Trophoblast cell (in vitro differentiated cells and primary cell): ENCODE data around the gene ABI1.
A peak's percentile ranks its signal among the peaks of the same experiment; 100 is the strongest.

Experiments used
- DNase-seq, 2 donors: peaks; one replicate each; pipeline ENCODE4 v3.0.0-alpha.2; 2016
- H2AFZ ChIP-seq: 2 replicates; pipeline ENCODE4 v1.6.1; 2013; ENCODE audit warnings: low read length, moderate library complexity, mild to moderate bottlenecking; ENCODE audit not compliant: insufficient read depth, poor library complexity
- H2AK5ac ChIP-seq: 2 replicates; pipeline ENCODE4 v1.6.1; 2013; ENCODE audit warnings: mild to moderate bottlenecking, low read length
- H2BK120ac ChIP-seq: 2 replicates; pipeline ENCODE4 v1.6.1; 2013; ENCODE audit warnings: low read length, mild to moderate bottlenecking, moderate library complexity; ENCODE audit not compliant: insufficient read depth, poor library complexity
- H2BK12ac ChIP-seq: 2 replicates; pipeline ENCODE4 v1.6.1; 2013; ENCODE audit warnings: mild to moderate bottlenecking, low read length, moderate library complexity
- H2BK5ac ChIP-seq: 2 replicates; pipeline ENCODE4 v1.6.1; 2013; ENCODE audit warnings: low read length, low read depth, moderate library complexity, mild to moderate bottlenecking; ENCODE audit not compliant: poor library complexity
- H3K14ac ChIP-seq: 2 replicates; pipeline ENCODE4 v1.6.1; 2013; ENCODE audit warnings: mild to moderate bottlenecking, low read length
- H3K18ac ChIP-seq: 2 replicates; pipeline ENCODE4 v1.6.1; 2013; ENCODE audit warnings: mild to moderate bottlenecking, low read length
- H3K23ac ChIP-seq: 2 replicates; pipeline ENCODE4 v1.6.1; 2013; ENCODE audit warnings: low read length
- H3K27ac ChIP-seq: 2 replicates; pipeline ENCODE4 v1.5.1; 2013; ENCODE audit warnings: low read depth, mild to moderate bottlenecking, inconsistent platforms, low read length, moderate library complexity
- H3K27me3 ChIP-seq: 2 replicates; pipeline ENCODE4 v1.6.1; 2013; ENCODE audit warnings: inconsistent platforms, mild to moderate bottlenecking, low read length, moderate library complexity; ENCODE audit not compliant: insufficient read depth
- H3K36me3 ChIP-seq, 2 experiments: 1 replicate in 1 of 2; 2 replicates in 1 of 2; pipeline ENCODE4 v1.6.1; 2013; ENCODE audit warnings: low read length in 2 of 2, mild to moderate bottlenecking in 2 of 2, moderate library complexity in 1 of 2; ENCODE audit not compliant: insufficient read depth in 2 of 2, control insufficient read depth in 1 of 2
- H3K4ac ChIP-seq: 2 replicates; pipeline ENCODE4 v1.6.1; 2013; ENCODE audit warnings: low read depth, mild to moderate bottlenecking, low read length, moderate library complexity
- H3K4me1 ChIP-seq, 2 experiments: 1 replicate in 1 of 2; 2 replicates in 1 of 2; pipeline ENCODE4 v1.6.1; 2013; ENCODE audit warnings: low read length in 2 of 2, mild to moderate bottlenecking in 2 of 2, moderate library complexity in 1 of 2; ENCODE audit not compliant: insufficient read depth in 2 of 2, control insufficient read depth in 1 of 2
- H3K4me2 ChIP-seq: 2 replicates; pipeline ENCODE4 v1.6.1; 2013; ENCODE audit warnings: inconsistent platforms, mild to moderate bottlenecking, low read length, moderate library complexity
- H3K4me3 ChIP-seq: 2 replicates; pipeline ENCODE4 v1.5.1; 2013; ENCODE audit warnings: mild to moderate bottlenecking, low read depth, low read length, inconsistent platforms
- H3K79me1 ChIP-seq: one replicate; pipeline ENCODE4 v1.6.1; 2013; ENCODE audit warnings: low read length
- H3K79me2 ChIP-seq: 2 replicates; pipeline ENCODE4 v1.6.1; 2013; ENCODE audit warnings: low read length, mild to moderate bottlenecking; ENCODE audit not compliant: control insufficient read depth, insufficient read depth, poor library complexity
- H3K9ac ChIP-seq: 2 replicates; pipeline ENCODE4 v1.6.1; 2013; ENCODE audit warnings: mild to moderate bottlenecking, low read length
- H3K9me3 ChIP-seq: 2 replicates; pipeline ENCODE4 v1.6.1; 2013; ENCODE audit warnings: low read depth, mild to moderate bottlenecking, control low read depth, inconsistent platforms, low read length; ENCODE audit not compliant: insufficient read depth
- H4K12ac ChIP-seq: 2 replicates; pipeline ENCODE4 v1.6.1; 2013; ENCODE audit warnings: low read depth, mild to moderate bottlenecking, low read length, moderate library complexity
- H4K8ac ChIP-seq: 2 replicates; pipeline ENCODE4 v1.6.1; 2013; ENCODE audit warnings: low read depth, mild to moderate bottlenecking, low read length, moderate library complexity
- H4K91ac ChIP-seq: one replicate; pipeline ENCODE4 v1.6.1; 2013; ENCODE audit warnings: low read depth, mild to moderate bottlenecking, low read length, moderate library complexity
- WGBS: extraction: QIAGEN DNeasy Blood & Tissue Kit; methylation state at CpG from one replicate; pipeline ENCODE4 v1.1.7; 2013; ENCODE audit warnings: missing lambda C conversion rate; ENCODE audit not compliant: insufficient read length, insufficient coverage; ENCODE audit errors: extremely low coverage; 5-methylcytosine and 5-hydroxymethylcytosine counted together

The ABI1 gene

DNA sequence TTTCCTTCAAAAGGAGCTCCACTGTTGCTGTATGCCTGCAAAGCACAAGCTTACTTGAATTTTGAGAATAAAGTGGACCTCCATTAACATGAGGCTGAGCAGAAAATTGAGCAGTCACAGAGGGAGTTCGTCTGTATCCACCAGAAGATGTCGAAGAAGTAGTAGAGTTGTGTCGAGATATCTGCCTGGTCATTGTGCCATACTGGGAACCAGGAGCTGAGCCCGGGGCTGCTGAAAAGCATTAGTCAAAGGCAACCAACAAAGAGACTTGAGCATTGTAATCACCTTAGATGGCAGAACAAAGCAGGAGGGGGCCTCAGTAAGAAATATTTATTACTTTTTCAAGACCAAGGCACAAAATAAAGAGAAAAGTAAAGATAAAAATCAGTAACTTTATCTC lies 101.8 kb downstream of the ABI1 start:
- DNase-seq: no peak
- no peaks in the 10 kb centered on the region for H3K4me1 ChIP-seq
- no peak overlapping the region for H2BK5ac ChIP-seq
- H3K9me3 ChIP-seq: no peaks in the 10 kb centered on the region
- no peaks in the 10 kb centered on the region for H3K27me3 ChIP-seq
- no peak overlapping the region for H2AK5ac ChIP-seq
- peaks cover 2% of the 10 kb centered on the region for H3K79me1 ChIP-seq
- no peak overlapping the region for H3K4ac ChIP-seq
- no peak overlapping the region for H2BK12ac ChIP-seq
- no peak overlapping the region for H2AFZ ChIP-seq
- no peak overlapping the region for H4K91ac ChIP-seq
- H3K23ac ChIP-seq: no peak overlapping the region
- no peak overlapping the region for H2BK120ac ChIP-seq
- H3K9ac ChIP-seq: no peak overlapping the region
- no CpG with 5 or more reads among the region's 4 CpGs for WGBS
- H3K27ac ChIP-seq: no peak overlapping the region
- H3K18ac ChIP-seq: no peak overlapping the region
- H4K8ac ChIP-seq: no peak overlapping the region
- no peak overlapping the region for H3K4me2 ChIP-seq
- peak overlapping the region; percentile 54 for H4K12ac ChIP-seq
- no peak overlapping the region for H3K4me3 ChIP-seq
- no peaks in the 10 kb centered on the region for H3K79me2 ChIP-seq
- H3K36me3 ChIP-seq: peaks cover 2 to 5% of the 10 kb centered on the region in 2 experiments
- H3K14ac ChIP-seq: no peak overlapping the region

DNA sequence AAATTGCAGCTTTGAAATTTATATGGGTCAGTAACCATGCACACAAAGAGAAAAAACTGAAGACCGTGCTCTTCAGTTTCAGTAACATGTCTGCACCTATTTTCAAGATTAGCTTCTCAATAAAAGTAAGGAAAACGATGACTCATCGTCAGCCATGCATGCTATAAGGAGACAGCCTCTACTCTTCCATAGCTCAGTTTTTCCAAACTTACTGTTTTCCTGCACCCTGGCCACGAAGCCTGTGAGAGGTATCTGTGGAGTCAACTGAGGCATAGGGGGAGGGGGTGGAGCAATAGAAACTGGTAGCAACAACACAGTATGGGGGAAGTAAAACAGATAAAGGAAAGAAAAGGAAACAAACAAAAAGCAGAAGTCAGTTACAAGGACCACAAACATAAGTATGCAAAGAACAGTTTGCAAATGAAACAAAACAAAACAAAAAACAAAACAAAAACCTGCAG lies 105.3 kb downstream of the ABI1 start:
- H2BK5ac ChIP-seq: no peak overlapping the region
- H3K9me3 ChIP-seq: no peaks in the 10 kb centered on the region
- no peak overlapping the region for H3K18ac ChIP-seq
- no peak overlapping the region for H3K9ac ChIP-seq
- no CpG with 5 or more reads among the region's 4 CpGs for WGBS
- H3K36me3 ChIP-seq: peaks cover 2 to 5% of the 10 kb centered on the region in 2 experiments
- no peak for DNase-seq
- no peak overlapping the region for H3K14ac ChIP-seq
- H4K8ac ChIP-seq: no peak overlapping the region
- no peak overlapping the region for H3K23ac ChIP-seq
- H3K79me2 ChIP-seq: no peaks in the 10 kb centered on the region
- H3K4ac ChIP-seq: no peak overlapping the region
- no peak overlapping the region for H2AFZ ChIP-seq
- no peak overlapping the region for H4K91ac ChIP-seq
- H3K4me2 ChIP-seq: no peak overlapping the region
- peak overlapping the region; percentile 70 for H4K12ac ChIP-seq
- no peak overlapping the region for H2BK120ac ChIP-seq
- H2BK12ac ChIP-seq: no peak overlapping the region
- H3K79me1 ChIP-seq: peaks cover 2% of the 10 kb centered on the region
- no peak overlapping the region for H2AK5ac ChIP-seq
- H3K27ac ChIP-seq: no peak overlapping the region
- no peaks in the 10 kb centered on the region for H3K27me3 ChIP-seq
- no peaks in the 10 kb centered on the region for H3K4me1 ChIP-seq
- H3K4me3 ChIP-seq: no peak overlapping the region

DNA sequence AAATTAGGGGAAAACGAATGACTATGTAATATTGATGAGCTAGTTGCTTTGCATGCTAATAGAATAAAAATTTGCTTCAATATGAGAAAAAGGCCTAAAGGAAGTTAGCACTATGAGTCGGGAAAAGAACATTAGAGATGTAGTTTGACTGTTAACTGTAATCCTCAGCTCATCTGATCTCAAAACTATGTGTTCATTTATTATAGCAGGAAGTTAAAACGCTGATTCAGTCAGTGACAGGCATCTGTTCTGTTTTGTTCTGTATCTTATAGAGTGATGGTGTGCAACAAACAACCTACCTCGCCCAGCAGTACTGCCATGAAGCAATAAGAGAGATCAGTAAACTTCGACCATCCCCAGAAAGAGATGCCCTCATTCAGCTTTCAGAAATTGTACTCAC lies 114.7 kb downstream of the ABI1 start:
- Histone ChIP-seq H2BK12ac (no peak overlapping the region), H2BK120ac (no peak overlapping the region), H3K27me3 (no peaks in the 10 kb centered on the region), H4K91ac (no peak overlapping the region), H3K27ac (no peak overlapping the region), H3K36me3 (peaks cover 9 to 12% of the 10 kb centered on the region in 2 experiments), H3K23ac (no peak overlapping the region), H3K14ac (no peak overlapping the region), H3K4ac (no peak overlapping the region), H3K79me1 (no peaks in the 10 kb centered on the region), H4K12ac (no peak overlapping the region), H2AK5ac (no peak overlapping the region), H3K4me1 (no peaks in the 10 kb centered on the region), H2AFZ (no peak overlapping the region), H3K4me2 (no peak overlapping the region), H4K8ac (no peak overlapping the region), H3K9ac (no peak overlapping the region), H3K79me2 (no peaks in the 10 kb centered on the region), H2BK5ac (no peak overlapping the region), H3K18ac (no peak overlapping the region), H3K9me3 (no peaks in the 10 kb centered on the region), H3K4me3 (no peak overlapping the region)
- DNase-seq: no peak
- no CpG with 5 or more reads among the region's 5 CpGs for WGBS

DNA sequence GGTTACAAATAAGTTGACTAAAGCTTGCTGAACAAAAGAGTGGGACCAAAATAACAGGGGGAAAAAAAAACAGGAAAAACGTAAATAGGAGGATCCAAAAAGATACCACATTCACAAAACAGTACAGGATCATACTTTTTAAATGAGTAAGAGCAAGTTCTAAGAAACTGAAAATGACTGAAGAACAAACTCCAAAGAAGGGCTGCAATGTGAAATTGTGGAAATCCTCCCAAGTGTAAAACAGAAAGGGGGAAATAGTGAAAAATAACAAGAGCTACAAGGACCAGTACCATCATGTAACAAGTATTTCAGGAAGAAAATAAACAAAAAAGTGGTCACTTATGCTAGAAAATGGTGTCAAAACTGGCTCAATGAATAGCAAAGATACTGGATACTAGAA lies 116.9 kb downstream of the ABI1 start:
- no peaks in the 10 kb centered on the region for H3K79me1 ChIP-seq
- no peaks in the 10 kb centered on the region for H3K9me3 ChIP-seq
- H2BK120ac ChIP-seq: no peak overlapping the region
- H3K36me3 ChIP-seq: peaks cover 11 to 14% of the 10 kb centered on the region in 2 experiments
- no peak overlapping the region for H3K4ac ChIP-seq
- no peak overlapping the region for H3K23ac ChIP-seq
- no peaks in the 10 kb centered on the region for H3K27me3 ChIP-seq
- H2BK5ac ChIP-seq: no peak overlapping the region
- H3K9ac ChIP-seq: no peak overlapping the region
- no CpG with 5 or more reads among the region's 1 CpG for WGBS
- no peak overlapping the region for H2AFZ ChIP-seq
- no peaks in the 10 kb centered on the region for H3K79me2 ChIP-seq
- no peak overlapping the region for H4K91ac ChIP-seq
- no peaks in the 10 kb centered on the region for H3K4me1 ChIP-seq
- H3K4me3 ChIP-seq: no peak overlapping the region
- H2AK5ac ChIP-seq: no peak overlapping the region
- no peak overlapping the region for H3K4me2 ChIP-seq
- H3K27ac ChIP-seq: no peak overlapping the region
- H3K18ac ChIP-seq: no peak overlapping the region
- H4K12ac ChIP-seq: no peak overlapping the region
- no peak overlapping the region for H2BK12ac ChIP-seq
- H4K8ac ChIP-seq: no peak overlapping the region
- no peak for DNase-seq
- H3K14ac ChIP-seq: no peak overlapping the region
